RKO (cell line): ENCODE results near the gene MAN1C1.

Experiments used
- DNase-seq: peaks from one replicate; pipeline ENCODE4 v3.0.0-alpha.2; 2016; ENCODE audit warnings: low spot score

Gene MAN1C1

DNA sequence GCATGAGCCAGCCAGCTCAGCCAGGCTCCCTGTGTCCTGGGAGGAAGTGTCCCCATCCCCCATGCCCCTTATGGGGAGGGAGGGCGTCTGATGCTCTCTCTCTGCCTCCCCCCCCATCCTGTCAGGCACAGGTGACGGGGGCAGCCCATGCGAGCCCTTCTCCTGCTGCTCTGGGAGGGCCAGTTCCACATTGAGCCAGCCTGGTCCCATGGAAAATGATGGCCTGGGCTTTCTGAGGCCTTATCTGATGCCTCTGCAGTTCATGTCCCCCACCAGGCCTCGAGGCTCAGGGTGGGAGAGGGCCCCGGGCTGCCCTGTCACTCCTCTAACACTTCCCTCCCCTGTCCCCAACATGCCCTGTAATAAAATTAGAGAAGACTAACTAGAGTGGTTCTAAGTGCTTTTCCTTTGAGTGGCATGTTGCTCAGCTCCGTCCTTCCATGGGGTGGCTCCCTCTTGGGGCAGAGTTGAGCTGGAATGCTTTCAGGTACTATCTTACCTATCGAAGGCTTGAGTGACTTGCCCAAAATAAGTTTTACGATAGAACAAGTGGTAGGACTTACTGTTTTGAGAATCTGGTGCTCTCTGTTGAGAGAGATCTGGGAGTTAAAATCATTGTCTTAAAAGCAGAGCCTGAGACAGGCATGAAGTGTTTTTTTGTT lies 201.4 kb downstream of the MAN1C1 start:
- no peak for DNase-seq

DNA sequence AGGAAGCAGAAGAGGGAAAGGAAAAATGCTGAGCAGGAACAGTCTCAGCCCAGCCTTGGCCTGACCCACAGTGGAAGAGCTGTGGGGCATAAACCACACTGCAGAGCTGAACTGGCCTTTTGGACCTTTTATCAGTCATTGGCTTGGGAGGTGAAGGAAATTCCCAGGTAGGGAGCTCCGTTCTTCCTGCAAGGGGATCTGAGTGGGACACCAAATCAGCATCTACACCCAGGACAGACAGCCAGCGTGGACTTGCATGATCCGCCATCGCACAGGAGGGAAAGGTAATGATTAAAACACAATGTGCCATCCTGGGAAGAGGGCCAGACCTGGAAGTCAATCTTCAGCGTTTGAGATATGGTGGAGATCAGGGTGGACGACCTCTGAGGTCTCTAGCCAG lies 202.0 kb downstream of the MAN1C1 start:
- no peak for DNase-seq

GRCh38 chr1:25819491-25820246 lies 203.1 kb downstream of the MAN1C1 start, which contains the start of gene MTFR1L:
Gene MTFR1L, plus strand, starts transcription at chr1:25819954. Its CDS starts 3,151 bp downstream, at chr1:25823105.
- DNase-seq = peak; percentile 74

DNA sequence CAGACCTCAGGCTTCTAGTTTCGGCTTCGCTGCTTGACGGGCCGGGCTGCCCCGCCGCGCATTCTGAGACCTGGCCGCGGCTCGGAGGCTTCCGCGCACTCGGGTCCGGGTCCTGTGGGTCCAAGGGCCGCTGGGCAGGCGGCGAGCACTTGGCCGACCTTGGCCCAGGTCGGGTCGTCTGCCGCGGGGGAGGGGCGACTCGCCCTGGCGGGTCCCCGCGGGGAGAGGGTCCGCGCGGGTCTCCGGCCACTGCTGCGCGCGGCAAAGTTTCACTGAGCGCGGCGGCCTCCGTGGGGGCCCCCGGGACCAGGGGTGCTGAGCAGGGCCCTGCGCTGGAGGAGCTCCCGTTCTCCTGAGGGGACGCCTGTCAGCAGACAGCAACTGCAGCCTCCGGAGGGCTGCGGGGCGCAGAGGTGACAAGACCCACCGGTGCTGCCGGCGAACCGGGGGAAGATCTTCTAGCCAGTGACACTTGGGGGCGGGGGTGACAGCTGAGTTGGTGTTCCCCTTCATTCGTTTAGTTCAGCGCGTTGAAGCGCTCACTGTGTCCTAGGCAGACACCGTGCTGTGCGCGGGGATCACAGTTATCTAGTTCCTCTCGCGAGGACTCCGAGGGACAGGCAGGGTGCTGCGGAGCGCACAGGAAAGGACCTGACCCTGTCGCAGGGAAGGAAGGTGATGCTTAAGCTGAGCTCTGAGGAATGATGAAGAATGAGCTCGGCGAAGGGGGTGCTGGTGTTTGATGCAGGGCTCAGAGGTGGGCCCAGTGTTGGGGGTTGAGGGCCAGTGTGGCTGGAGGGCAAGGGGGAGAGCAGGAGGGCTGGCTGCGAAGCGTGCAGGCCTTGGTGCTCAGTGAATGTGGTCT lies 203.9 kb downstream of the MAN1C1 start:
- peak; percentile 74 for DNase-seq

DNA sequence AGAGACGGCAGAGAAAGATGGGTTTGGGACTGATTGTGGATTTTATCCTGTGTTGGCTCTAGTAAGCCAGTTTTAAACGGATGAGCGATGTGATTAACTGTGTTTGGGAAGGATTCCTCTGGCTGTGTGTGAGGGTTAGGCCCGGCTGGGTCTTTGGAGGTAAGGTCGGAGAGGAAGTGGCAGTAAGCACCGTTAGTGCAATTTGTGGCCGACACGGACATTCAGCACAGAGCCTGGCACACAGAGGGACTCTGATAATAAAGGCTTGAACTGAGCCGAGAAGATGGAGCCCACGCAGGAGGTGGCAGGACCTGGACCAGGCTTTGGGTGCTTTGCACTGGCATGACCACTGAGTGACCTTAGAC lies 204.5 kb downstream of the MAN1C1 start:
- no peak for DNase-seq

DNA sequence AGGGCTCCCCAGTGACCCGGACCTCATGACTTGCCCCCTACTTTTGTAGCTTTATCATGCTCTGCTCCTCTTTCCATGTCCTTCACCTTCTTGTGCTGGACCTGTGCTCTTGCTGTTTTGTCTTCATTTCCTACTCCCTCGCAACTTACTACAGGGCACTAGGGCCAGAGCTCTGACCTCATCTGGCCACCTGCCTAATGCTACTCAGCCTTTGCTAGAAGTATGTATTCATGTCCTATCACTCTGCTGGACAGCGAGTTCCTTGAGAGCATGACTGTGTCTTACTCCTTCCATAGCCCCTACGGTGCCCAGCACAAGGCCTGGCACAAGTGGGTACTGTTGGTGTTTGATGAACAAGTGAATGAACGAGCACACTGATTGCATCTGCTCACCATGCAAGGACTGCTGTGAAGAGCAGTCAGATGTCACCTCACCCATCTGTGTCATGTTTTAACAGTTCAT lies 205.1 kb downstream of the MAN1C1 start:
- peak; percentile 70 for DNase-seq

- DNase-seq = no peak
Observed at GRCh38 chr1:25825605-25826004, 209.0 kb downstream of the MAN1C1 start.

DNA sequence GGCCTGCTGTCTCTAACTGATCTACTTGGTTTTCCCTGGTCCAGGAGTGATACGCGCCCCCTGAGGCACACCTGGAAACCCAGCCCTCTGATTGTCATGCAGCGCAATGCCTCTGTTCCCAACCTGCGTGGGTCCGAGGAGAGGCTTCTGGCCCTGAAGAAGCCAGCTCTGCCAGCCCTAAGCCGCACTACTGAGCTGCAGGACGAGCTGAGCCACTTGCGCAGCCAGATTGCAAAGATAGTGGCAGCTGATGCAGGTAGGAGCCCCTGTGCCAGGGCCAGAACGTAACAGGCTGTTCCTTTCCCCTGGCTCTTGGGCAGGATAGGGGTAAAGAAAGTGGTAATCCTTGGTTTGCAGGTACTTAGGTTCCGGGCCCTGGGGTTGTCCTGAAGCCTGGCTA lies 210.0 kb downstream of the MAN1C1 start:
- no peak for DNase-seq

DNA sequence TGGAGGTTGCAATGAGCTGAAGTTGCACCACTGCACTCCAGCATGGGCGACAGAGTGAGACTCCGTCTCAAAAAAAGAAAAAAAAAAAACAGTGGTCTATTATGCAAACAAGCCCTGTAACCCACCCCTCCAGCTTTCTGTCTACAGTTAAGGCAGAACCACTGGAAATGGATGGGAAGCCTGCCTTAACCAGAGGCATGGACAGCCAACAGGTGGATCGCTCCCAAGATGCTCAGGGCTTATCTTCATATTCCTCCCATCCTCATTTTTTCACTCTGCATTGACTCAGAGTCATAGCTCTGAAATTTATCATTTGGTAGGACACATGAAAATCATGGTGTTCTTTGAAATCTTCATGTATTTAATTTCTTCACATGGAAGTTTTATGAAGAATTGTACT lies 211.9 kb downstream of the MAN1C1 start:
- DNase-seq = no peak

DNA sequence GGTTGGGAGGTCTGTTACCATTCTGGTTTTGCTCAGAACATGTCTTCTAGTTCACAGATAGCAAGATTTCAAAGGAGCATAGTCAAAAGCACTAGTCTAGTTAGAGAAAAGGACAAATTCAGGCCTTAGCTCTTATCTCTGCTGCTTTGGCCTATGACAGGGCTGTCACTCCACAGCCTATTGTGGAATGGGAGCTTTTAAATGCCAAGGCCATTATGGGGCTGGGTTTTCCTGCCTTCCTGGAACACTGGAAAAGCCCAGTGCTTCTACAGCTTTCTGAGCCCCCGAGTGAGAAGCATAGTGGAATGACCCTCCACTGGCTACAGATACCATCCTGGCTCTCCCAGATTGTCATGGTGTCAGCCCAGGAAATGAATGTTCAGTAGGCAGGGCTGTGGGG lies 212.5 kb downstream of the MAN1C1 start:
- no peak for DNase-seq

GRCh38 chr1:25831569-25832196 lies 215.1 kb downstream of the MAN1C1 start:
- no peak for DNase-seq

DNA sequence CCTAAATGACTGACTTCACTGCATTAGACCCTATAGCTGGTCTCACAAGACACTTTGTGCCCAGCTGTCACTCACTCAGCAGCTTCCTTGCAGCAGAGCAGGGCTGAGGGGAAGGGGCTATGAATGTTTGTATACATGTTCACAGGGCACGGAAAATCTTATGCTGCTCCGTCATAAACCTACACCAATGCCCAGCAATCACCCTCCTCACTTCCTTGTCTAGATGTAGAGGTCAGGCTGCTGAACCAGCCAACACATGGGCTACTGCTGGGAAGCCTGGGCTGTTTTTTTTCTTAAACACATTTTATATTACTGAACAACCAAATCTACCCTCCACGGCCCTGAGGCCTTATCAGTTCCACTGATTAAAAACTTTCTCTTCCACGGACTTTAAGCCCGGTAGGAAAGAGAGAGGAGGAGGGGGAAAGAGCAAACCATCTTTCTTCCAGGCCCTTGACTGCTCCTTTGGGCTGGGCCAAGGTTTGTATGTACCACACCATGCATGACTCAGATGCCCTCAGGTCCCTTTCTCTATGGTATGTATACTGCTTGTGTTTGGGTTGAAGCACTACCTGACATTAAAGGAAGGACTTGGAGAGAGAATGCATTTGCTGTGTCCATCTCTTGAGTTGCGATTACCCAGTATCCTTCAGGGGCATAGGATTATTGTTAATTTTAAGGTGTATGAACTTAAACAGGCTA lies 215.9 kb downstream of the MAN1C1 start:
- DNase-seq = no peak

- no peak for DNase-seq
Observed at GRCh38 chr1:25833158-25833557, 216.6 kb downstream of the MAN1C1 start.
